ENCODE data around the gene FKBP6. TPM values are rescaled to one million over a fixed set of nuclear protein-coding genes. Genes with fewer than 3 reads are reported as not detected.
"Not testable (repeated sequence)": the region's sequence is repeated elsewhere in the genome, so short reads cannot be mapped to it uniquely, and the experiment has no call there.

The FKBP6 gene
- total RNA-seq, 1 donor from 2014 or later = not detected

- no peaks in the 10 kb centered on the region for H3K9me3 Mint-ChIP-seq
- no peak for DNase-seq (ENCODE audit: low spot score in 2 of 2, unreplicated experiment in 2 of 2)
- no peaks in the 10 kb centered on the region for H3K4me1 Mint-ChIP-seq
- H3K36me3 Mint-ChIP-seq = no peaks in the 10 kb centered on the region
- peaks cover 7% of the 10 kb centered on the region for H3K27me3 Mint-ChIP-seq (ENCODE audit: low read depth)
- H3K27ac Mint-ChIP-seq = no peak overlapping the region
- TF ChIP-seq, protein P1, sequence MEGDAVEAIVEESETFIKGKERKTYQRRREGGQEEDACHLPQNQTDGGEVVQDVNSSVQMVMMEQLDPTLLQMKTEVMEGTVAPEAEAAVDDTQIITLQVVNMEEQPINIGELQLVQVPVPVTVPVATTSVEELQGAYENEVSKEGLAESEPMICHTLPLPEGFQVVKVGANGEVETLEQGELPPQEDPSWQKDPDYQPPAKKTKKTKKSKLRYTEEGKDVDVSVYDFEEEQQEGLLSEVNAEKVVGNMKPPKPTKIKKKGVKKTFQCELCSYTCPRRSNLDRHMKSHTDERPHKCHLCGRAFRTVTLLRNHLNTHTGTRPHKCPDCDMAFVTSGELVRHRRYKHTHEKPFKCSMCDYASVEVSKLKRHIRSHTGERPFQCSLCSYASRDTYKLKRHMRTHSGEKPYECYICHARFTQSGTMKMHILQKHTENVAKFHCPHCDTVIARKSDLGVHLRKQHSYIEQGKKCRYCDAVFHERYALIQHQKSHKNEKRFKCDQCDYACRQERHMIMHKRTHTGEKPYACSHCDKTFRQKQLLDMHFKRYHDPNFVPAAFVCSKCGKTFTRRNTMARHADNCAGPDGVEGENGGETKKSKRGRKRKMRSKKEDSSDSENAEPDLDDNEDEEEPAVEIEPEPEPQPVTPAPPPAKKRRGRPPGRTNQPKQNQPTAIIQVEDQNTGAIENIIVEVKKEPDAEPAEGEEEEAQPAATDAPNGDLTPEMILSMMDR (IDR thresholded peaks at IDR 0.05; ENCODE audit: unreplicated experiment) = no peak
- H3K4me3 Mint-ChIP-seq = no peak overlapping the region
These were observed 48.9 kb downstream of the FKBP6 start for GRCh38 chr7:73376671-73377412.

DNA sequence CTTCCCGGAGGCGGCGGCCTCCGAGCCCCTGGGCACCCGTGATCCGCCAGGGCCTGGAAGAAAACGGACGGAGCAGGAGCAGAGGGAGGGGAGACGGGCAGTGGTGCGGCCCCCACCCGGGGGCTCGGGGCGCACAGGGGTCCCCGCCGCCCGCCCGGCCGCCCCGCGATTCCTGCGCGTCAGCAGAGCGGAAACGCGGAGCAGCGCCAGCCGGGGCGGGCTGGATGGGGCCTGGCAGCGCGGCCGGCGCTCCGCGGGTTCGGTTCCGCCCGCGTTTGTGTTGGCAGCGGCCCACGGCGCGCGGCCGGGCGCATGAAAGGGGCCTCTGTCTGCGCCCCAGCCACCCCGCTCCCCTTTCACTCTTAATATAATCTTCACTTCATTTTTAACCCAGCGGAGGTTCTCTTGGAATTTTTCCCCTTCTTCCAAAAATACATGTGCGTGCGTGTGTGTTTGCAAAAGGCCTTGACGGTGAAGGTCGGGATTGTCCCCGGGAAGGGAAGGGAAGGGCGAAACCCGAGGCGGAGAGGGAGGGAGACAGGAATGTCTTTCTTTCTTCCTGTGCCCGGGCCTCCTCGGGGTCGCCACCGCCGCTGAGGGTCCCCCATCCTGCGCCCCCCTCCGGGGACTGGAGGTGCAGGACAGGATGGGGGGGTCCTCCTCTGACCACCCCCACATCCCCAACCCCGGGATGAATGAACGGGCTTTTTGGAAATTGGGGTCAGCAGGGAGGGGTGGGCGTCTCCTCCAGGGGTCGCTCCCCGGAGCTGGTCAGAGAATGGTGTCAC, 49.6 kb downstream of the FKBP6 start:
- H3K9me3 Mint-ChIP-seq; H3K4me1 Mint-ChIP-seq; H3K36me3 Mint-ChIP-seq; H3K27me3 Mint-ChIP-seq (ENCODE audit: low read depth); H3K4me3 Mint-ChIP-seq; H3K27ac Mint-ChIP-seq; DNase-seq (ENCODE audit: low spot score in 2 of 2, unreplicated experiment in 2 of 2): not testable (repeated sequence)

- DNase-seq (ENCODE audit: low spot score in 2 of 2, unreplicated experiment in 2 of 2) = no peak
- Mint-ChIP-seq H3K9me3 (peaks cover 19% of the 10 kb centered on the region), H3K4me1 (no peaks in the 10 kb centered on the region)
These were observed 55.1 kb downstream of the FKBP6 start for GRCh38 chr7:73382934-73383503.

DNA sequence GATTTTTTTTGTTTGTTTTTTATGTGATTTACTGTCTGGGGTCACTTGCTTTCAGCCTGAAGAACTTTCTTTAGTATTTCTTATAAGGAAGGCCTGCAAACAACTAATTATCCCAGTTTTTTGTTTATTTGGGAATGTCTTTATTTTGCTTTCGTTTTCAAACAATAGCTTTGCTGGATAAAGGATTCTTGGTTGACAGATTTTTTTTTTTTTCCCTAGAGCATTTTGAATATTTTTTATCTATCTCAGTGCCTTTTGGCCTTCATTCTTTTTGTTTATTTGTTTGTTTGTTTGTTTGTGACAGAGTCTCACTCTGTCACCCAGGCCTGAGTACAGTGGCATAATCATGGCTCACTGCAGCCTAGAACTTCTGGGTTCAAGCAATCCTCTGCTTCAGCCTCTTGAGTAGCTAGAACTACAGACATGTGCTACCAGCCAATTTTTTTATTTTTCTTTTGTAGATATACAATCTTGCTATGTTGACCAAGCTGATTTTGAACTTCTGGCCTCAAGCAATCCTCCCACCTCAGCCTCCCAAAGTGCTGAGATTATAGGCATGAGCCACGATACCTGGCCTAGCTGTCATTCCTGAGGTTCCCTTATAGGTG, 59.4 kb downstream of the FKBP6 start:
- peaks cover 46% of the 10 kb centered on the region for H3K9me3 Mint-ChIP-seq
- no peak for DNase-seq (ENCODE audit: low spot score in 2 of 2, unreplicated experiment in 2 of 2)
- no peaks in the 10 kb centered on the region for H3K36me3 Mint-ChIP-seq
- no peak overlapping the region for H3K27ac Mint-ChIP-seq
- no peak overlapping the region for H3K4me3 Mint-ChIP-seq
- TF ChIP-seq, protein P1 (IDR thresholded peaks at IDR 0.05; ENCODE audit: unreplicated experiment) = no peak
- peaks cover 5% of the 10 kb centered on the region for H3K27me3 Mint-ChIP-seq (ENCODE audit: low read depth)
- H3K4me1 Mint-ChIP-seq = no peaks in the 10 kb centered on the region

More at GRCh38 chr7:73382934-73383503, 55.1 kb downstream of the FKBP6 start:
- TF ChIP-seq, protein P1 (IDR thresholded peaks at IDR 0.05; ENCODE audit: unreplicated experiment) = no peak
- H3K4me3 Mint-ChIP-seq = no peak overlapping the region
- H3K36me3 Mint-ChIP-seq = no peaks in the 10 kb centered on the region
- H3K27me3 Mint-ChIP-seq (ENCODE audit: low read depth) = peaks cover 7% of the 10 kb centered on the region
- no peak overlapping the region for H3K27ac Mint-ChIP-seq

GRCh38 chr7:73387908-73388414, 60.0 kb downstream of the FKBP6 start:
- no peak overlapping the region for H3K27ac Mint-ChIP-seq
- no peaks in the 10 kb centered on the region for H3K4me1 Mint-ChIP-seq
- H3K36me3 Mint-ChIP-seq = no peaks in the 10 kb centered on the region
- peaks cover 46% of the 10 kb centered on the region for H3K9me3 Mint-ChIP-seq
- H3K4me3 Mint-ChIP-seq = no peak overlapping the region
- peaks cover 5% of the 10 kb centered on the region for H3K27me3 Mint-ChIP-seq (ENCODE audit: low read depth)
- DNase-seq (ENCODE audit: low spot score in 2 of 2, unreplicated experiment in 2 of 2) = no peak
- TF ChIP-seq, protein P1 (IDR thresholded peaks at IDR 0.05; ENCODE audit: unreplicated experiment) = no peak
